Measurements from ENCODE around the gene MRPL14.
"Not testable (repeated sequence)": the region's sequence is repeated elsewhere in the genome, so short reads cannot be mapped to it uniquely, and the experiment has no call there.

The MRPL14 gene

GRCh38 chr6:44105993-44106740 lies 21.1 kb downstream of the MRPL14 start:
- no peak for DNase-seq (ENCODE audit: low read depth, low spot score)
- no peak overlapping the region for H3K27ac ChIP-seq

GRCh38 chr6:44105146-44105545 lies 22.1 kb downstream of the MRPL14 start:
- no peak overlapping the region for H3K27ac ChIP-seq
- no peak for DNase-seq (ENCODE audit: low read depth, low spot score)

- DNase-seq (ENCODE audit: low read depth, low spot score) = no peak
- H3K27ac ChIP-seq = no peak overlapping the region
Measured at GRCh38 chr6:44104481-44105021, 22.7 kb downstream of the MRPL14 start.

GRCh38 chr6:44102527-44102926 lies 24.7 kb downstream of the MRPL14 start:
- no peak overlapping the region for H3K27ac ChIP-seq

GRCh38 chr6:44101832-44102231 lies 25.4 kb downstream of the MRPL14 start:
- H3K27ac ChIP-seq = no peak overlapping the region
- DNase-seq (ENCODE audit: low read depth, low spot score) = no peak

More at GRCh38 chr6:44102527-44102926, 24.7 kb downstream of the MRPL14 start:
- DNase-seq (ENCODE audit: low read depth, low spot score) = no peak

- H3K27ac ChIP-seq = no peak overlapping the region
- no peak for DNase-seq (ENCODE audit: low read depth, low spot score)
Measured at GRCh38 chr6:44100088-44100550, 27.1 kb downstream of the MRPL14 start.

- DNase-seq (ENCODE audit: low read depth, low spot score) = no peak
- H3K27ac ChIP-seq = no peak overlapping the region
Measured at GRCh38 chr6:44099192-44099591, 28.1 kb downstream of the MRPL14 start.

- H3K27ac ChIP-seq = no peak overlapping the region
- no peak for DNase-seq (ENCODE audit: low read depth, low spot score)
Measured at GRCh38 chr6:44097782-44098317, 29.4 kb downstream of the MRPL14 start.

- H3K27ac ChIP-seq = no peak overlapping the region
- DNase-seq (ENCODE audit: low read depth, low spot score) = no peak
Measured at GRCh38 chr6:44096612-44097011, 30.6 kb downstream of the MRPL14 start.

GRCh38 chr6:44095243-44095623 lies 32.0 kb downstream of the MRPL14 start:
- not testable (repeated sequence) for DNase-seq (ENCODE audit: low read depth, low spot score)

GRCh38 chr6:44094403-44095242 lies 32.6 kb downstream of the MRPL14 start:
- H3K27ac ChIP-seq = no peak overlapping the region
- no peak for DNase-seq (ENCODE audit: low read depth, low spot score)

More at GRCh38 chr6:44095243-44095623, 32.0 kb downstream of the MRPL14 start:
- not testable (repeated sequence) for H3K27ac ChIP-seq

- H3K27ac ChIP-seq = no peak overlapping the region
- no peak for DNase-seq (ENCODE audit: low read depth, low spot score)
Measured at GRCh38 chr6:44093750-44094402, 33.4 kb downstream of the MRPL14 start.

- DNase-seq (ENCODE audit: low read depth, low spot score) = no peak
- no peak overlapping the region for H3K27ac ChIP-seq
Measured at GRCh38 chr6:44093066-44093465, 34.2 kb downstream of the MRPL14 start.

GRCh38 chr6:44091981-44092884 lies 35.0 kb downstream of the MRPL14 start:
- no peak overlapping the region for H3K27ac ChIP-seq
- no peak for DNase-seq (ENCODE audit: low read depth, low spot score)

GRCh38 chr6:44091356-44091755 lies 35.9 kb downstream of the MRPL14 start:
- H3K27ac ChIP-seq; DNase-seq (ENCODE audit: low read depth, low spot score): not testable (repeated sequence)

GRCh38 chr6:44090465-44090864 lies 36.8 kb downstream of the MRPL14 start:
- H3K27ac ChIP-seq = no peak overlapping the region
- no peak for DNase-seq (ENCODE audit: low read depth, low spot score)

GRCh38 chr6:44088827-44089590 lies 38.2 kb downstream of the MRPL14 start:
- no peak overlapping the region for H3K27ac ChIP-seq
- DNase-seq (ENCODE audit: low read depth, low spot score) = no peak

- H3K27ac ChIP-seq = no peak overlapping the region
- DNase-seq (ENCODE audit: low read depth, low spot score) = no peak
Measured at GRCh38 chr6:44087623-44088022, 39.6 kb downstream of the MRPL14 start.

Measured in epithelial cell of prostate (primary cell).